HepG2 (cell line): ENCODE measurements around the gene TNFRSF9. TPM values are rescaled to one million over a fixed set of nuclear protein-coding genes. Genes with fewer than 3 reads are reported as not detected.
A peak's percentile ranks its signal among the peaks of the same experiment; 100 is the strongest.

Experiments
- ATAC-seq: fragments of 200-7000 bp; cut with Tn5 transposase; 3 replicates; pipeline ENCODE4 v1.9.1; 2020; ENCODE audit warnings: mild to moderate bottlenecking, moderate library complexity
- BruUV-seq: library from RNA; stranded (reverse); fragments of 400-500 nt; replicated peaks from 2 replicates; lab custom pipeline; 2021; lab: Mats Ljungman, UMichigan
- CTCF ChIA-PET: fragments of 300-600 bp; formaldehyde crosslinking; extraction: SDS; loops from one replicate; lab custom pipeline; 2021; ENCODE audit warnings: low total read pairs, inconsistent platforms, low intra/inter-chr PET ratio; lab: Yijun Ruan, JAX
- POLR2A ChIA-PET: fragments of 350-600 bp; sonication (Branson Sonifier 250); formaldehyde crosslinking; loops from one replicate; lab custom pipeline; 2020; ENCODE audit warnings: antibody characterized with exemption, inconsistent platforms; lab: Yijun Ruan, JAX
- DNase-seq: peaks from one replicate; pipeline ENCODE4 v3.0.0-alpha.2; 2015; ENCODE audit warnings: low spot score
- FAIRE-seq: peaks from 3 replicates; lab custom pipeline; 2011; peaks lifted over from hg19 to GRCh38; lab: Jason Lieb, UNC
- H2AFZ ChIP-seq: one replicate; pipeline ENCODE4 v1.6.1; 2011; ENCODE audit warnings: low read length, inconsistent platforms
- H3K27ac ChIP-seq: fragments of 300-600 bp; 3 replicates; pipeline ENCODE4 v1.8.0; 2011; ENCODE audit warnings: mixed run types, mild to moderate bottlenecking, mixed read lengths, low read length, inconsistent platforms; ENCODE audit not compliant: insufficient read depth; ENCODE audit errors: extremely low read length
- H3K27me3 ChIP-seq, 2 experiments: fragments of 200-600 bp in 1 of 2; 2 replicates in 1 of 2; 3 replicates in 1 of 2; pipeline versions ENCODE4 v1.6.0 to v1.8.0; 2011; ENCODE audit warnings: low read length in 2 of 2, mild to moderate bottlenecking in 2 of 2, moderate library complexity in 2 of 2, inconsistent platforms in 1 of 2; ENCODE audit not compliant: insufficient read depth in 2 of 2, control insufficient read depth in 1 of 2
- H3K36me3 ChIP-seq, 2 experiments: fragments of 200-600 bp in 1 of 2; replicated peaks in 1 of 2; 2 replicates in 1 of 2; 3 replicates in 1 of 2; pipeline versions ENCODE4 v1.5.1 to v1.8.0; 2011; ENCODE audit warnings: low read length in 2 of 2, inconsistent platforms in 1 of 2; ENCODE audit not compliant: insufficient read depth in 2 of 2, control insufficient read depth in 1 of 2
- H3K4me1 ChIP-seq: 2 replicates; pipeline ENCODE4 v1.5.1; 2012; ENCODE audit warnings: low read length, inconsistent platforms; ENCODE audit not compliant: insufficient read depth
- H3K4me2 ChIP-seq: 2 replicates; pipeline ENCODE4 v1.6.0; 2011; ENCODE audit warnings: low read depth, low read length, inconsistent platforms
- H3K4me3 ChIP-seq, 3 experiments: fragments of 200-600 bp in 1 of 3; sonication (generic), shearing (Covaris generic) in 1 of 3; replicated peaks in 1 of 3; 2 replicates each; pipeline ENCODE4 v1.5.1; 2011 to 2016; ENCODE audit warnings: low read length in 3 of 3, inconsistent platforms in 2 of 3, low read depth in 2 of 3, mild to moderate bottlenecking in 2 of 3, control low read depth in 1 of 3, mixed read lengths in 1 of 3; ENCODE audit not compliant: insufficient read depth in 1 of 3
- H3K79me2 ChIP-seq: one replicate; pipeline ENCODE4 v1.6.1; 2011; ENCODE audit warnings: low read length, inconsistent platforms; ENCODE audit not compliant: insufficient read depth
- H3K9ac ChIP-seq: 2 replicates; pipeline ENCODE4 v1.6.0; 2011; ENCODE audit warnings: mild to moderate bottlenecking, low read depth, low read length, inconsistent platforms; ENCODE audit not compliant: insufficient read depth
- H3K9me3 ChIP-seq: 2 replicates; pipeline ENCODE4 v1.5.1; 2012; ENCODE audit warnings: mild to moderate bottlenecking, low read length
- H4K20me1 ChIP-seq: 2 replicates; pipeline ENCODE4 v1.6.0; 2011; ENCODE audit warnings: inconsistent platforms, mild to moderate bottlenecking, low read length, moderate library complexity; ENCODE audit not compliant: insufficient read depth
- DR1 ChIP-seq: sonication (generic); formaldehyde crosslinking; IDR thresholded peaks from 2 replicates; pipeline ENCODE4 v1.8.0; 2021; ENCODE audit warnings: mild to moderate bottlenecking, missing genetic modification reagents, inconsistent platforms
- GATAD1 ChIP-seq: IDR thresholded peaks from 2 replicates; pipeline ENCODE4 v1.6.1; 2016; ENCODE audit warnings: missing genetic modification reagents, missing compliant biosample characterization
- HDAC1 ChIP-seq: sonication (generic); formaldehyde crosslinking; IDR thresholded peaks from 2 replicates; pipeline ENCODE4 v1.5.1; 2020; ENCODE audit warnings: mild to moderate bottlenecking, missing genetic modification reagents
- IKZF1 ChIP-seq: fragments of 450-650 bp; IDR thresholded peaks from 2 replicates; pipeline ENCODE4 v1.7.1; 2016
- MATR3 ChIP-seq: sonication (generic); formaldehyde crosslinking; IDR thresholded peaks from 2 replicates; pipeline ENCODE4 v1.4.0; 2020; ENCODE audit warnings: missing genetic modification reagents
- MEIS2 ChIP-seq: sonication (generic); formaldehyde crosslinking; IDR thresholded peaks from 2 replicates; pipeline ENCODE4 v1.9.0; 2021; ENCODE audit warnings: mild to moderate bottlenecking, missing genetic modification reagents
- PHF20 ChIP-seq: sonication (generic); formaldehyde crosslinking; IDR thresholded peaks from 2 replicates; pipeline ENCODE4 v1.5.0; 2020; ENCODE audit warnings: mild to moderate bottlenecking, missing genetic modification reagents
- PPARG ChIP-seq: conservative IDR thresholded peaks from 2 replicates; pipeline ENCODE4 v1.6.1; 2016; ENCODE audit warnings: missing biosample characterization, missing genetic modification reagents
- RBM39 ChIP-seq: fragments of 200-400 bp; formaldehyde crosslinking; IDR thresholded peaks from one replicate; pipeline ENCODE4 v1.6.1; 2018; ENCODE audit warnings: antibody characterized with exemption, mild to moderate bottlenecking, low read depth, low read length; ENCODE audit not compliant: poor library complexity, severe bottlenecking
- SAP130 ChIP-seq: IDR thresholded peaks from 2 replicates; pipeline ENCODE4 v1.6.1; 2016; ENCODE audit warnings: low read depth
- SP5 ChIP-seq: IDR thresholded peaks from 2 replicates; pipeline ENCODE4 v1.6.1; 2016; ENCODE audit warnings: low read depth, borderline replicate concordance
- TCF12 ChIP-seq, 2 experiments: fragments of 450-650 bp in 1 of 2; sonication (generic) in 1 of 2; formaldehyde crosslinking in 1 of 2; IDR thresholded peaks; 2 replicates each; pipeline versions ENCODE4 v1.6.1 to v1.8.0; 2017 to 2022; ENCODE audit warnings: antibody characterized with exemption in 1 of 2, mild to moderate bottlenecking in 1 of 2, missing genetic modification reagents in 1 of 2, moderate library complexity in 1 of 2
- ZBTB3 ChIP-seq: sonication (generic); formaldehyde crosslinking; IDR thresholded peaks from 2 replicates; pipeline ENCODE4 v1.4.0; 2020; ENCODE audit warnings: low read depth, mild to moderate bottlenecking, moderate library complexity, missing genetic modification reagents, borderline replicate concordance
- ZBTB7A ChIP-seq: sonication (generic); formaldehyde crosslinking; IDR thresholded peaks from 2 replicates; pipeline ENCODE4 v1.8.0; 2022; ENCODE audit warnings: mild to moderate bottlenecking, missing genetic modification reagents
- ZFP82 ChIP-seq: sonication (generic); formaldehyde crosslinking; IDR thresholded peaks from 2 replicates; pipeline ENCODE4 v1.5.1; 2020; ENCODE audit warnings: mild to moderate bottlenecking, missing genetic modification reagents, borderline replicate concordance
- ZMYM4 ChIP-seq: sonication (generic); formaldehyde crosslinking; IDR thresholded peaks from 2 replicates; pipeline ENCODE4 v1.8.1; 2023; ENCODE audit warnings: mild to moderate bottlenecking, missing genetic modification reagents
- ZNF574 ChIP-seq: sonication (generic); formaldehyde crosslinking; IDR thresholded peaks from 2 replicates; pipeline ENCODE4 v1.4.0; 2020; ENCODE audit warnings: missing genetic modification reagents
- ZNF768 ChIP-seq: sonication (generic); formaldehyde crosslinking; IDR thresholded peaks from 2 replicates; pipeline ENCODE4 v1.4.0; 2020; ENCODE audit warnings: missing genetic modification reagents
- ZNF772 ChIP-seq: sonication (generic); formaldehyde crosslinking; IDR thresholded peaks from 2 replicates; pipeline ENCODE4 v1.5.0; 2020; ENCODE audit warnings: mild to moderate bottlenecking, missing genetic modification reagents
- WGBS: methylation state at CpG from one replicate; pipeline ENCODE4 v1.1.6; 2017; ENCODE audit warnings: low lambda C conversion rate; 5-methylcytosine and 5-hydroxymethylcytosine counted together
- in situ Hi-C: cut with HindIII; loops from 2 replicates; pipeline ENCODE4 v1.10.0; 2017; ENCODE audit warnings: low pct_unique_long_range_greater_than_20kb; ENCODE audit not compliant: extremely low pct_ligation_motif_present
- intact Hi-C: fragments of 100-400 bp; cut with micrococcal nuclease; formaldehyde crosslinking; loops from one replicate; pipeline ENCODE4 v1.10.0; 2022; ENCODE audit not compliant: unreplicated experiment
- polyA plus RNA-seq, 8 experiments: library from polyadenylated mRNA; depleted of rRNA in 3 of 8; stranded (reverse) in 7 of 8; unstranded in 1 of 8; fragments of >200 nt; fragmentation: Illumina TruSeq in 4 of 8; extraction: Trizol in 4 of 8; gene quantifications; 2 replicates each; pipeline versions ENCODE4 v1.2.1 to v1.2.3, GENCODE V29; 2011 to 2016; ENCODE audit warnings: low read depth in 4 of 8, missing spikeins in 1 of 8, mixed read lengths in 1 of 8; ENCODE audit not compliant: insufficient read depth in 1 of 8
- total RNA-seq, 5 experiments: library from RNA; depleted of rRNA; stranded (reverse); fragments of >200 nt; fragmentation: Illumina TruSeq; extraction: Trizol; gene quantifications; 2 replicates each; pipeline ENCODE4 v1.2.3, GENCODE V29; 2016; ENCODE audit warnings: low read depth in 1 of 5
- TF ChIP-seq, protein P1 (sequence below): sonication (generic); formaldehyde crosslinking; conservative IDR thresholded peaks from 2 replicates; pipeline ENCODE4 v1.4.0; 2020; ENCODE audit warnings: missing genetic modification reagents

TNFRSF9 gene
- total and polyA plus RNA-seq, 2 of the 13 experiments (the other 11 are each of a cell fraction or from before 2014, with no cell fraction given) = 0.07 TPM; not detected in 1

DNA sequence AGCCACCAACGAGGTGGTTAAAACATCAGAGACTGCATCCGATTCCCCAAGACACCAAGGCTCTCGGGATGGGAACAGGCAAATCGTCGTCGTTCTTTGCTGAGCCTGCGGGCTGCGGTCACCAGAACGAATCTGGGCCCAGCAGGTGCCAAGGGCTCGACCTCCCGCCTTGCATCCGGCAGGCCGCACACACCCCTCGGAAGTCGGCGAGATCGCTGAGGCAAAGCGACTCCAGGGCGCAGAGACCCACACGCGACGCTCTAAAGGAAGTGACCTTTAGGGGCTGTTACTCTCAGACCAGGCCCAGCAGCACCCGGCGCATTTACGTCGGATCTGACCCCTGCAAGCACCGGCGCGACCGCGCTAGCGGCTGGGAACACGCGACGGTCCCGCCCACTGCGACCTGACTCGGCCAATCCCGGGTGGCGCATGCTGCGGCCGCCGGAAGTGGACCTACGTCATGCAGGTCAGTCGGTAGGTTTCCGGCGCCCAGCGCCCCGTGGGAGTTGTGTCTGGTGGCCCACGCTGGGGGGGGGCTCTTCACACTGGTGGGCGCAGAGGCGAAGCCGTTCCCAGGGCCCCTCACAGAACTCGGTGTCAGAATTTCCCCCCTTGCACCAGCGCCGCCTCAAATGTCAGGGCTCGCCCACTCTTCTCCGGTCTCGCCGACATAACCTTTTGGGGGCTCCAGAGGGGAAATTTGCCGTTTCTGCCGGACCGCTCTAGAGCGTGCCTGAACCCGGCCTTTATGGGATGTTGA lies 13.4 kb upstream of the TNFRSF9 start:
- intact Hi-C loops (no loop called here), in situ Hi-C loops (no loop called here)
- Histone ChIP-seq H3K4me1 (peaks cover 1% of the 10 kb centered on the region; the same call in 1 of the 2 replicates), H3K4me3 (peak overlapping the region; percentile 65 to 75 (median 73)), H3K36me3 (no peaks in the 10 kb centered on the region), H3K9me3 (no peaks in the 10 kb centered on the region), H4K20me1 (no peaks in the 10 kb centered on the region), H3K79me2 (no peaks in the 10 kb centered on the region), H2AFZ (no peak overlapping the region), H3K9ac (peak overlapping the region; percentile 79), H3K4me2 (peak overlapping the region; percentile 73), H3K27me3 (peaks cover 2 to 13% of the 10 kb centered on the region in 2 experiments; a peak in 3 of 5 replicates), H3K27ac (peak overlapping the region; percentile 71)
- DNase-seq = peak; percentile 82
- peak; percentile 98 for ATAC-seq
- BruUV-seq = no TSS peak
- WGBS = 65% methylated on average over 38 of the region's 65 CpGs
- peak; percentile 78 for FAIRE-seq
- ChIA-PET POLR2A (no interaction called here), CTCF (no interaction called here)
- TF ChIP-seq ZNF574 = peak; percentile 76
- TF ChIP-seq HDAC1 (CRISPR knock-in tag) = peak; percentile 68; the same call in 1 of the 2 replicates
- TF ChIP-seq IKZF1 = no peak
- TF ChIP-seq DR1 (CRISPR knock-in tag) = 0 out of 2 replicates have a peak, but pooled peaks have one; percentile 63
- peak; percentile 90; the same call in 1 of the 2 replicates for TF ChIP-seq GATAD1 (CRISPR knock-in tag)
- TF ChIP-seq ZNF772 = peak; percentile 45; the same call in 1 of the 2 replicates
- TF ChIP-seq ZBTB7A (CRISPR knock-in tag) = peak; percentile 57; the same call in 1 of the 2 replicates
- peak; percentile 65 for TF ChIP-seq SAP130 (CRISPR knock-in tag)
- TF ChIP-seq, protein P1, sequence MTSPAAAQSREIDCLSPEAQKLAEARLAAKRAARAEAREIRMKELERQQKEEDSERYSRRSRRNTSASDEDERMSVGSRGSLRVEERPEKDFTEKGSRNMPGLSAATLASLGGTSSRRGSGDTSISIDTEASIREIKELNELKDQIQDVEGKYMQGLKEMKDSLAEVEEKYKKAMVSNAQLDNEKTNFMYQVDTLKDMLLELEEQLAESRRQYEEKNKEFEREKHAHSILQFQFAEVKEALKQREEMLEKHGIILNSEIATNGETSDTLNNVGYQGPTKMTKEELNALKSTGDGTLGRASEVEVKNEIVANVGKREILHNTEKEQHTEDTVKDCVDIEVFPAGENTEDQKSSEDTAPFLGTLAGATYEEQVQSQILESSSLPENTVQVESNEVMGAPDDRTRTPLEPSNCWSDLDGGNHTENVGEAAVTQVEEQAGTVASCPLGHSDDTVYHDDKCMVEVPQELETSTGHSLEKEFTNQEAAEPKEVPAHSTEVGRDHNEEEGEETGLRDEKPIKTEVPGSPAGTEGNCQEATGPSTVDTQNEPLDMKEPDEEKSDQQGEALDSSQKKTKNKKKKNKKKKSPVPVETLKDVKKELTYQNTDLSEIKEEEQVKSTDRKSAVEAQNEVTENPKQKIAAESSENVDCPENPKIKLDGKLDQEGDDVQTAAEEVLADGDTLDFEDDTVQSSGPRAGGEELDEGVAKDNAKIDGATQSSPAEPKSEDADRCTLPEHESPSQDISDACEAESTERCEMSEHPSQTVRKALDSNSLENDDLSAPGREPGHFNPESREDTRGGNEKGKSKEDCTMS (CRISPR knock-in tag) = no peak
- no peak for TF ChIP-seq MEIS2 (CRISPR knock-in tag)
- 0 out of 2 replicates have a peak, but pooled peaks have one; percentile 9 for TF ChIP-seq PPARG (CRISPR knock-in tag)
- TF ChIP-seq PHF20 = peak; percentile 90
- peak; percentile 42; the same call in 1 of the 2 replicates for TF ChIP-seq ZMYM4
- TF ChIP-seq TCF12 (IDR thresholded peaks at IDR 0.05) = no peak
- no peak for TF ChIP-seq TCF12 (CRISPR knock-in tag; IDR thresholded peaks at IDR 0.05)
- 0 out of 2 replicates have a peak, but pooled peaks have one; percentile 57 for TF ChIP-seq ZNF768 (CRISPR knock-in tag)
- no peak for TF ChIP-seq ZBTB3
- TF ChIP-seq ZFP82 = no peak
- no peak for TF ChIP-seq MATR3
- peak; percentile 64 for TF ChIP-seq RBM39
- 0 out of 2 replicates have a peak, but pooled peaks have one; percentile 7 for TF ChIP-seq SP5 (CRISPR knock-in tag)
